HUDEP-2 (cell line): ENCODE data around the gene OSMR.

Experiments
- DNase-seq, 76 experiments: peaks; one replicate each; lab custom pipeline; 2025; ENCODE audit not compliant: unreplicated experiment in 76 of 76; lab: John Stamatoyannopoulos, UW

Gene OSMR

DNA sequence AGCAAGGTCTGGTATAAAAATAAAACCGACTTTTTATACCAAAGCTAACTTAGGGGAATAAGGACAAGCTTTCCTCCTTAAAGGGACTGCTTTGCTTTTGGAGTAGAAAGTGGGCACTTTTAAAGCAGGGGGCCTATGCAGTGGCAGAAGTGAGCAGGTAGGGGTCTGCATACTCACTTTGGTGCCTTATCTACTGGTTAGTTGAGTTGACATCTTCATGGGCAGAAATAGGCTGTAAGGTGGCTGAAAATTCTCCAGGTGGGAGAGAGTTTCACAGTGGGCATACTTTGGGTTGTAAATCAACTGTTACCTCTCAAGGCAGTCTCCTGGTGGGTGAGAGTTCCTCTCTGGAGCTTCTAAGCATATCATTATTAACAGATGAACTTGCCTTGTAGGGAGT, 24.8 kb downstream of the OSMR start:
- DNase-seq = no peak

DNA sequence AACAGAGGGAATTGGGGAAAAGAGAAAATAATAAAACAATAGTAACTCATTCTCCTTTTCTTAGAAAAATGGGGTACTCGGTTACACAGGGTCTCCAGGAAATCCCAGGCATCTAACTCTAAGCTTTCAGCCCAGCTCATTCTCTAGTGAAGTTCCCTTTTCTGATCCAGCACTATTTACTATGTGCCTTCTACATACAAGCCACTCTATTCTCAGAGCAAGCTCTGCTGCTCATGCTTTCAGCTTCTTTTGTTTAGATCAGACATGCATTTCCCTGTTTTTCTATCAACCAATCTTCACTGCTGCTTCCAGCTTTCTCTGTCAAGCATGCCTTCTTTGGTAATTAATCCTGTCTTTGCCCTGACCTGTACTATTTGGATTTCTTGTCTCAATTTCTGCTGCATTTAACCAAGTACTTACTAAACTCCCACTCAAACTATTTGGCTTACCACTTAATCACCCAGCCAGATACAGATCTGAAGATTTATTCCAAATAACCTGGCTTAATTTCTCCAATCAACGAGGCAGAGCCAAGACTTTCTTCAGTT, 25.3 kb downstream of the OSMR start:
- DNase-seq = no peak

DNA sequence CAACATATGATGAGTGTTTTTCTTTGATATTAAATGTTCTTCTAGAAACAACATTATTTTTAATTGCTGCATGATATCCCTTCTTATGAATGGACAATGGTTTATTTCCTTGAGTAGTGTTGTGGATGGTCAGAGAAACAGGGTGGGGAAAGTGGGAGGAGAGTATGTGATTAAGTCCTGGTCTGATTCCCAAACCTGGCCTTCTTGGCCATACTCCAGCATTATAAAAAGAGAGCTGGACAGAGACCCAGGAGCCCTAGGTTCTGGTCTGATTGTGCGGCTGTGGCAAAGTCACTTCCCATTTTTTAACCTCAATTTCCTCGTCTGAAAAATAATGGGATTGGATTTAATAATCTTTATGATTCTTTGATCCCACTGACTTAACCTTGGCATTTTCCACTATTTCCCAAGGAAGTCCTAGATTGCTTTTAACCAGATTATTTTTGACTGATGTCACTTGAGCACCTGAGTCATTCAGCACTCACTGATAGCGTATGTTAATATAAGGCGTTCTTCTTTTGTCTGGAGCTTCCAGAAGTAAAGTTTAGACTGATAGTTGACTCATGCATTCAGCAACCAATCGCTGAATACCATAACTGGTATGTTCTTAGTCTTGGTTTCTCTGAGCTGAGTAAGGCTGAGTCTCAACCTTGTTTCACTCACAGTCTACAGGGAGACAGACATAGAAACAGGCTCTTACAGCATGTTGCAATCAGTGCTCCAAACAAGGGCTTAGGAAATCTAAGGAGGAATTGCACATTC, 26.2 kb downstream of the OSMR start:
- no peak for DNase-seq

DNA sequence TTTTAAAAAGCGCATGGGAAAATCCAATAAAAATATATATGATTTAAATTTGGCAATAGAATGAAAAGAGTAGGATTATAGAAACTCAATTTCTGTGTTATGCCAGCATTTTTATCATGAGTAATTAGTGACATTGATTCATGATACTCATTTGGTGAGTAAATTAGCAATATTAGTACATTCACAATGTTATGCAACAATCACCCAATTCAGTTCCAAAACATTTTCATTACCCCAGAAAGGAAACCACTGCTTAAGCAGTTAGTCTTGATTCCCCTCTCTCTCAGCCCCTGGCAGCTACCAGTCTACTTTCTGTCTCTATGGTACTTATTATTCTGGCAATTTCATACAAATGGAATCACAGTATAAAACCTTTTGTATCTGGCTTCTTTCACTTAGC, 27.0 kb downstream of the OSMR start:
- DNase-seq = no peak

DNA sequence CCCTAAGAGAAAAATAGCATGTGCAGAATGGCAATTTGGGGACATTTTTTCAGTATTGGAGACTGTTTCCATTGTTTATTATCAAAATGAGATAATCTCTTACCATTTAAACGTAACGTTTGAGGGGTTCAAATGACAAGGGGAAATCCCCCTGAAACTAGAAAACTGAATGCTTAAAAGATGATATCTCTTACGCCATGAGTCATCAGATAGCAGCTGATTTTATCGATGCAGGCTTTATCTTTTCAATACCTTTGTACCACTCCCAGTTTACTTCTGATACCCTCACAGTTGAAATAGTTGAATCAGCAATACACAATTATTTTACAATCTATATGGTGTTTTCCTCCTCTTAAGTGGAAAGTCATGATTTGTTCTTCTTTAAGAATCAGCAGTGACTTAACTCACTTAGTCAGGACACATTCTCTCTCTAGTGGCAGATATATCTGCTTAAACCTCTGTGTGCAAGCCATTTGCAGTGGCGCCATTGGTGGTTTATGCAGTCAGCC, 29.2 kb downstream of the OSMR start:
- DNase-seq = no peak

DNA sequence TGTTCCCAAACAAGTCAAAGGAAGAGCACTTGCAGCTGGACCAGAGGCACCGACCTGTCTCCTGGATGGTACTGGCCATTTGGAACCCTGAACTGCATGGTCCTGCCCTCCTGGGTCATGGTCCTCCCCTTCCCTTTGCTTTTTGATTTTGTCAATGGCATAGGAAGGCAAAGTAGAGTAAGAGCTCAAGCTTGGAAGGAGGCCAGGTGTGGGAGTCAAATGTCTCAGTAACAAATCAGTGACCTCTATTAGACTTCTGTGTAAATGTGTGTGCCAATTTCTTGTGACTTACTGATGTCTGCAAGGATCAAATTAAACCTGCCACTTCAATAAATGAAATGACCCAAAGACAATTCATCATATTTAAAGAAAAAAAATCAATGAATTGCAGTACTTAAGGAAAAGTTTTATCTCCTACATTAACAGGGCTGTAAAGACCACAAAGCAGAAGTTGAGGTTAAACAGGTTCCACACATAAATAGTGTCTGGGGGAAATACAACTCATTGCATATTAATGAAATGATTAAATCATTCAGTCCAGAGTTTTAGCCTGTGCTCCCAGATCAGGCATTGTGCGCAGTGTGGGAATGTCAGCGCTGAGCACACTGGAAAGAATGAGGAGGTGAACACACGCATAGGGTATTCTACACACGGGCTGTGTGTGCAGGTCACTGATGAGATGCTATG, 32.7 kb downstream of the OSMR start:
- DNase-seq = no peak

DNA sequence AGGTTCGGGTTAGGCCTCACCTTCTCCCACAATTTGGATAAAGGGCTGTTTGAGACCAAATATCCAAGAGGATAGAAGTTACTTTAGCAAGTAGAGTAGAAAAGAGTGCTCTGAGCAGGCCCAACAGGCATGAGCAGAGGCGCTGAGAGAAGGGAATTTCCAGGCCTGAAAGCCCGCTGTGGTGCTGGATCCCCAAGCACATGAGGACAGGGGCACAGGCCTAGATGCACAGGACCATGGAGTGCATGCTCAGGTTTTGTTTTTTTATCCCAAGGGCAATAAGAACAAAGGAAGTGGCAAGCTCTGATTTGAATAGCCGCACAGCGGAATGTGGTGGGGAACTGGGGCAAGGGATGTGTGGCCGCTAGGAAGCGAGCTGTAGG, 33.3 kb downstream of the OSMR start:
- DNase-seq = no peak

DNA sequence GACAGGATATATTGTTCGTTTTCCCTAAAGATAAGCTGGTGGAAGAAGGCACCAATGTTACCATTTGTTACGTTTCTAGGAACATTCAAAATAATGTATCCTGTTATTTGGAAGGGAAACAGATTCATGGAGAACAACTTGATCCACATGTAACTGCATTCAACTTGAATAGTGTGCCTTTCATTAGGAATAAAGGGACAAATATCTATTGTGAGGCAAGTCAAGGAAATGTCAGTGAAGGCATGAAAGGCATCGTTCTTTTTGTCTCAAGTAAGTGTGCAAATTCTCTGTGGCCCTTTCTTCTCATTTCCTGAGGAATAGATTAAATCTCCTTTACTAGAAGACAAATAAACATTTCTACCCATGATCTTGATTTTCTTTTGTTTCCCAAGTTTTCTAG, 38.0 kb downstream of the OSMR start:
- DNase-seq = no peak

DNA sequence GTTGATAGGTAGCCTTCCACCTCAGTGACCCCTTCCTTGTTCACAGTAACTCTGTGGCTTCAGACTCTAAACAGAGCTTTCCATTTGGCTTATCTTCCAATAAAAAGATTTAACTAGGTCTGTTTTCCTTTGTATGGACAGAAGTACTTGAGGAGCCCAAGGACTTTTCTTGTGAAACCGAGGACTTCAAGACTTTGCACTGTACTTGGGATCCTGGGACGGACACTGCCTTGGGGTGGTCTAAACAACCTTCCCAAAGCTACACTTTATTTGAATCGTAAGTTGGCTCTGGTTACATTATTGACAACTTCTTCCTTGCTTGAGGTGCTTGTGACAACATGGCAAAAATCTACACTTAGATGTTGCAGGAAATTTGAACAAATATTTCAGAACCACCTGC, 39.4 kb downstream of the OSMR start:
- no peak for DNase-seq

DNA sequence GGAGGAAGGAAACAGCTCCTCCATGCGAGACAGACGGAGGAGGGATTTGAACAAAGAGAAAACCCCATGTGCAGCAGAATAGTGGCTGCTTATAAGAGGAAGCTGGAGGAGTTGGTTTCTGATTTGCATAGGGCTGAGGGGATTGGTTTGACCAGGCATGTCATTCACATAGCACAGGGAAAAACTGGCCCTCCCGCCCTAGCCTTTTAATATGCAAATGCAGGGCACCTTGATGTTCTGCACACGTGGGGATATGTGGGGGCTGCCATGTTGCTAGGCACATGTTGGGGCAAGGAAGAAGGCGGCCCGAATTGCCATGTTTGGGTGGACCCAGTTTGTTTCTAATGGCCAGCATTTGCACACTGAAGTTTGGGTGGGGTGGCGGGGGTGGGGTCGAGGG, 42.2 kb downstream of the OSMR start:
- no peak for DNase-seq

DNA sequence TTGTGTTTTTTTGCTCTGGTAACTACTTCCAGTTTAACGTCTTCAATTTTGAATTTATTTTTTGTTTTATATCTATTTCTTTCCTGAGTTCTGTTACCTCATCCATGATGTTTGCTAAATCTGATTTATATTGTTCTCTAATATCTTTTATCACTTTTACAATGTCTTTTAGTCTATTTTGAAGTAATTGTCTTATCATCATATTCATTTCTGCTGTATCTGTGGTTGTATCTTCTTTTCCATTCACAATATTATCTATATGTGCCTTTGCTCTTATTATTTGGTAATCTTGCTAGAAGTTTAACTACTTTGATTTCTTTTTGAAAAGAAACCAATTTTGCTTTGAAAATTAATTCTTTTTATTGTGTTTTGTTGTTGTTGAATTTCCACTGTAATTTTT, 43.6 kb downstream of the OSMR start:
- DNase-seq = no peak

DNA sequence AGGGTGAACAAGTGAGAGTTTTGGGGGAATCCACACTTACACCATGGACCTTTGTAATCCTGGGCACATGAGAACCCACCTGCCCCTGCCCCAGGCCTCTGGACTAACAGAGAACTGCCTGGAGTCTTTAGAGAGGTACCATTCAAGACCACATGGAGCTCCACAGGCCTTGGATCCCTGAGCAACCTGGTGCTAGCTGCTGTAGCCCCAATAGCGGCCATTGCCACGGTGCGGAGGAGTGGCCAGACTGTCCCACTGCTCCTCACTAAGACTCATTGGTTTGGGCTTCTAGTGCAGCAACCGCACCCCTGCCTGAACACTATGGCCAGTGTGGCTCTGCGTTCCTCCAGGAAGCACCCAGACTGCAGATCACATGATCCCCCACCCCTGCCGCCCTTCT, 45.8 kb downstream of the OSMR start:
- no peak for DNase-seq

DNA sequence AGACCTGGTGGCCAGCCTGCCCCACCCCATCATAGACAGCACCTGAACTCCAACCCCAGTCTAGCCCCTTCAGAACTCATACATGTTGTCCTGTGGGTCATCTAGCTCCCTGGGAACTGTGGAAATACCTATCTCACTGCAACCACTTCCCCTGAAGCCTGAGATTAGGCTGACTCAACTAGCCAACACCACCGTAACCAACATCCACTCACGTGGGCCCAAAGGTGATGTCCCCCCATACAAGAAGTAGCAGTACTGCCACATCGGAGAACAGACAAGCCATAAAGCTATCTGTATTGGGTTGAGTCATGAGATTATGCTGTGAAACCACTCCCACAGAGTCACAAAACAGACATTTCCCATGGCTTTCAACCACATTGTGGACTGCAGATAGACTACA, 46.6 kb downstream of the OSMR start:
- DNase-seq = no peak

DNA sequence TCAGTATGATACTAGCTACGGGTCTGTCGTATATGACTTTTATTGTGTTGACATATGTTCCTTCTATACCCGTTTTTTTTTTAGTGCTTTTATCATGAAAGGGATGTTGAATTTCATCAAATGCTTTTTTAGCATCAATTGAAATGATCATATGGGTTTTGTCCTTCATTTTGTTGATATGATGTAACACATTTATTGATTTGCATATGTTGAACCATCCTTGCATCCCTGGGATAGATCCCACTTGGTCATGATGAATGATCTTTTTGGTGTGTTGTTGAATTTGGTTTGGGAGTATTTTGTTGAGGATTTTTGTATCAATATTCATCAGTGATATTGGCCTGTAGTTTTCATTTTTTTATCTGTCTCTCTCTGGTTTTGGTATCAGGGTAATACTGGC, 50.9 kb downstream of the OSMR start:
- no peak for DNase-seq

DNA sequence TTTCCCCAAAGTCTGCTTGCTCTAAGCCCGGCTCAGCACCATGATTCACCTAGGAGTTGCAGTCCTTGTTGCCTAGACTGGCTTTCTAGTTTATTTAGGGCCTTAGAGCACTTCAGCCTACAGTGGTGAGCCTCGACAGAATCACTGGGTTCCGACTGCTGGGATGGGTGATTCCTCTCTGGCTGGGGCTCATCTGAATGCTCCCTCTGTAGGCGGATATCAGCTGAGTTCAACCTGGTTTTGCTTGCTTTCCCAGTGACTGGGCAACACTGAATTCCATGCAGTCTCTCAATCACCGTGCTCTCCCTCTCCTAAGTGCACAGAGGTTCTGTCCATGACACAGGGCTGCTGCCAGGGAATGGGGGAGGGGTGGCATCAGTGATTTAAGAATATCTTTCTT, 54.1 kb downstream of the OSMR start:
- no peak for DNase-seq

DNA sequence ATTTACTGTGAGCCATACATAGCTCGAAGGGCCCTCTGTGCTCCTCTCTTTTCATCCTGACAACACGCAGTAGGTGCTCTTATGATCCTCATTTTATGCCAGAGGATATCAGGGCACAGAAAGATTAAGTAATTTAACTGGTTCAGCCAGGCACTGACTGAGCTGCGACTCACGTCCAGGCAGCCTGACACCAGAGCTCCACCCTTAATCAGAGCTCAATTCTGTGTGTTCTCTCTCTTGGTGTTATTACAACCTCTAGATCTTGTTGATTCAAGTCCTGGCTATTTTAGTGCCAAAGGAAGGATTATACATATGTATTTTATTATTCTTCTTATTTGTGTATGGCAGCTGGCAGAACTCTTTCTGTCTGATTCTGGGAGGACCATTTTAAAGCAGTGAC, 59.7 kb downstream of the OSMR start:
- DNase-seq = no peak

DNA sequence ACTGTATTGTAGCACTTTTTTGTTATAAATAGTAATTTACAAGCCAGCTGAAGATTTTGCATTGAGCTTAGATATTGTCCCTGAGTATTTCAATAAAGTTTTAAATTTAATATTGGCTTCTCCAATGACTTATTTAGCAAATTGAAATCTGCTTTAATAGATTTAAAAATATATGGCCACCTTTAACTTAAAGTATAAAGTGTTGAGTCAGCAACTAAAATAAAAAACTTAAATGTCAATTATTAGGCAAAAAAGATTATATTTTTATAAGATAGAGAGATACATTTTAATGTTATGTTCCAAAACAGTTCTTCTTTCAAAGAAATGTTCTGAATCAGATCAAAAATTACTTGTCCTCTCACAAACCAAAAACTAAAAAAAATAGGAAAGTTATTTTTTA, 60.7 kb downstream of the OSMR start:
- no peak for DNase-seq

DNA sequence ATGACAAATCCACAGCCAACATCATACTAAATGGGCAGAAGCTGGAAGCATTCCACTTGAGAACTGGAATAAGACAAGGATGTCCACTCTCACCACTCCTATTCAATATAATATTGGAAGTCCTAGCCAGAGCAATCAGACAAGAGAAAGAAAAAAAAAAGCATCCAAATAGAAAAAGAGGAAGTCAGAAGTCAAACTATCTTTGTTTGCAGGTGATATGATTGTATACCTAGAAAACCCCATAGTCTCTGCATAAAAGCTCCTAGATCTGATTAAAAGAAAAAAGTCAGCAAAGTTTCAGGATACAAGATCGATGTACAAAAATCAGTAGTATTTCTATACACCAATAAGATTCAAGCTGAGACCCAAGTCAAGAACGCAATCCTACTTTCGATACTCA, 66.1 kb downstream of the OSMR start:
- DNase-seq = no peak

DNA sequence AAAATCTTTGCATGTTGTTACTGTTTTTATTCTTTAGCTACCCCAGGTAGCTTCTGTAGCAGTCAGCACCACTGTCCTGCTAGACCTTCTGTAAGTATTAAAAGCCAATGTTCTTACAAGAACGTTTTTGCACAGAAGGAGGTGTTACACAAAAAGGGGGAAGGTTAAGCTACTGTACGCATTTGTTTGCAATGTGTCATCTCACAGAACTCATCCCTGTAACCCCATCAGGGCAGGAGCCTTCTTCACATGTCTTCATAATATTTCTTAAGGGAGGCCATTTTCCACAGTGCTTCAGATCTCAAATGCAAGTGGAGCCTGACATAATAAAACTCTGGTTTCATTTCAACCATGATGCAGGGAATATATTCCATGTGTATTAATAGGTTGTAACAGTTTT, 67.9 kb downstream of the OSMR start:
- no peak for DNase-seq

DNA sequence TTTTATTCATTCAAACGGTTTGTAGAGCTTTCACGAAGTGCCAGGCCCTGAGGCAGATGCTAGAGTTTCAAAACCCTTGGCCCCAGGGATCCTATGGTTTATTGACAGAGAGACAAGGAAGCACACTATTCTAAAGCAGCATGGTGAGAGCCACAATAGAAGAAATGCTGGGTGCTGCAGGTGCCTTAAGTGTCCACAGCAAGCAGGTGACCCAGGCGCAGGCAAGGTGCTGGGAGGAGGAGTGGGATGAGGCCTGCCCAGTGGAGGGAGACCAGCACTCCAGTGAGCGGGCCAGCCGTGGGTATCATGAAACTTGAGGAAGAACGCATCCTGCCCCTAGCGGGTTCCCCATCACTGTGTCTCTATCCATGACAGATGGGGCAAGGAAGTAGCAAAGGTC, 71.0 kb downstream of the OSMR start:
- no peak for DNase-seq

DNA sequence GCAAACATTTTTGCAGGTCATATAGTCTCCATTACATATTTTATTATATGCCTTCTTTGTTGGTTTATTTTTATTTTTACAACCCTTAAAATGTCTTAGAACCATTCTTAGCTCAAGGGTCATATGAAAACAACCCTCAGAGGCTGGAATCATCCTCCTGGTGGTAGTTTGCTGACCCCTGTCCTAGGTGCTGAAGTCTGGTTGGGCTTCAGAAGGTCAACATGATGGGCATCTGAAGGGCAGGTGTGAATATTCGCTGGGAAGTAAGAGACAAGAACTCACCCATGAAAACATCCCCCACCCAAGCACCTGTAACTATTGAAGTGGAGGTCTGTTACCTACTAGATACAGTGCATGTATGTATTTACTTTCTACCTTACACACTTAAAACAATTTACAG, 75.4 kb downstream of the OSMR start:
- peak in 1 of 76 experiments; percentile 3 for DNase-seq

DNA sequence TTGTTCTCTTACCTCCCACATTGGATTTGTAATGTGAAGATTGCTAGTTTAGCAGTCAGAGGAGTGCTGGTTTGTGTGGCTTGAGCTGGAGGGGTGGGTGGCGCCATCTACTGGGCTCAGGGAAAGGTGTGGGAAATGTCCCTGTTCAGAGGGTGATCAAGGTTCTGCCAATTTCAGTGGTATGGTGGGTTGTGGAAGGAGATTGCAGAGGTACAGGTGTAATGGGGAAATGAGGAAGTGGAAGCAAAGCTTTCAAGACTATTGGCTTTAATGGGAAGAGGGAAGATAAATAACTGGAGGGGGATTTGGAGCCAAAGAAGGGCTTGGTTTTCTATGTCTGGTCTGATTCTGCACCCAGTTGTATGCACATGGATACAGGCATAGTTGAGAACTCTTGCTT, 76.4 kb downstream of the OSMR start:
- DNase-seq = peak in 24 of 76 experiments; percentile 0 to 51 (median 16)
